ENCODE results near the gene NUP50.

Gene NUP50

DNA sequence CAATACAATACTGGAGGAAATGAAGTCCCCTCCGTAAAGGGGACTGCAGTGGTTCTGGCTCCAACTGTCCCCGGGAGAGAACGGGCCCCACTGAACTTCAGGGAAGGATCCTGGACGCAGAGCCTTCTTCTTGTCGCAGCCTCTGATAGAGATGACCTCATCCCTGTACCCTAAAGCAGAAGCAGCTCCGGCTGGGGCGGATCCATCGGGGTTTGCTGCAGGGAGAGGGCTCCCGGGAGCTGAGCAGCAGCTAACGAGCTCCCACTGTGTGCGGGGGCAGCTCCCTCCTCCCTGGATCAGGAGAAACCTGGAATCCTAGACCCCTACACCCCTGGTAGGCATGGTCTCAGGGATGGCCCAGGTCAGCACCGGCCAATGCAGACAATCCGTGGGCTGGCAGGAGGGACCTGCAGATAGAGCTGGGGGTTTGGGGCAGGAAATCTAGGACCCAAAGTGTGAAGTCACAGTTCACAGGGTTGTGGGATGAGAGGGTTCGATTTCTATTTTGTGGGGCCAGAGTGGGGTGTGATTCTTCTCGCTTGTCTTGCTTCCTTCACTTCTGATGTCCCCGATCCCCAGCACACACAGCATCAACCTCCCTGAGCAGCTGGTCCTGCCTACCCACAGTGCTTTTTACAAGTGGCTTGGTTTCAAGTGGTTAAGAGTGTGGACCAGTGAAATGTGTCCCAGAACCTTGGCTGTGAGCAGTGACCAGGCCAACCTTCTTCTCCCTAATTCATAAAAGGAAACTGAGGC lies 64.1 kb downstream of the NUP50 start:
- Histone ChIP-seq H3K36me3 (replicated peaks) (no peaks in the 10 kb centered on the region), H3K27me3 (ENCODE audit: low read depth) (no peaks in the 10 kb centered on the region), H3K4me3 (no peak overlapping the region), H3K4me1 (no peaks in the 10 kb centered on the region), H3K9me3 (no peaks in the 10 kb centered on the region)
- DNase-seq (ENCODE audit: low spot score in 2 of 2): no peak
- in situ Hi-C loops (cut with MboI; ENCODE audit: low sequenced_read_pairs): no loop called here

GRCh38 chr22:45228401-45228754 lies 64.7 kb downstream of the NUP50 start:
- Histone ChIP-seq H3K4me3 (no peak overlapping the region), H3K4me1 (no peaks in the 10 kb centered on the region), H3K9me3 (no peaks in the 10 kb centered on the region), H3K27me3 (ENCODE audit: low read depth) (no peaks in the 10 kb centered on the region), H3K36me3 (replicated peaks) (no peaks in the 10 kb centered on the region)
- DNase-seq (ENCODE audit: low spot score in 2 of 2): no peak
- in situ Hi-C loops (cut with MboI; ENCODE audit: low sequenced_read_pairs): no loop called here

GRCh38 chr22:45229181-45229580 lies 65.5 kb downstream of the NUP50 start:
- in situ Hi-C loops (cut with MboI; ENCODE audit: low sequenced_read_pairs): no loop called here
- no peak for DNase-seq (ENCODE audit: low spot score in 2 of 2)
- H3K4me1 ChIP-seq: no peaks in the 10 kb centered on the region
- H3K36me3 ChIP-seq (replicated peaks): no peaks in the 10 kb centered on the region
- H3K9me3 ChIP-seq: no peaks in the 10 kb centered on the region
- H3K4me3 ChIP-seq: no peak overlapping the region
- H3K27me3 ChIP-seq (ENCODE audit: low read depth): no peaks in the 10 kb centered on the region

GRCh38 chr22:45230026-45230721 lies 66.4 kb downstream of the NUP50 start:
- H3K4me3 ChIP-seq: no peak overlapping the region
- no peak for DNase-seq (ENCODE audit: low spot score in 2 of 2)
- H3K36me3 ChIP-seq (replicated peaks): no peaks in the 10 kb centered on the region
- in situ Hi-C loops (cut with MboI; ENCODE audit: low sequenced_read_pairs): no loop called here
- H3K4me1 ChIP-seq: no peaks in the 10 kb centered on the region
- H3K27me3 ChIP-seq (ENCODE audit: low read depth): no peaks in the 10 kb centered on the region
- H3K9me3 ChIP-seq: no peaks in the 10 kb centered on the region

DNA sequence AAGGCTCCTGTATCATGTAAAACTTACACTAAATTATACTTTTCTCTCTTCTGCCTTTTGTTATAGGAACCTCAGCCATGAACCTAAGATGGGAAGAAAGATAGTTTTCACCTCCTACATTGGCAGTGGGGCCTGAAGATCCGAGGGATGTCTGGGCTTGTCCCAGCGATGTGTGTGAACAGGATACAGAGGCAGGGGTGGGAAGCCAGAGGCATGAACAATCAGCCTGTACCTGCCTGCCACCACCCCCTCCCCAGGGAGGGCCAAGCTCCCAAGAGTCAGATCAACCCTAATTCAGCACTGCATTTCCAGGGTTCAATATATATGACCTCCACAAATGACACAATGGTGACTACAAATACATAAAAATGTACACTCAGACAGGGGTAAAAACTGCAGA lies 67.6 kb downstream of the NUP50 start:
- no peak overlapping the region for H3K4me3 ChIP-seq
- H3K4me1 ChIP-seq: no peaks in the 10 kb centered on the region
- in situ Hi-C loops (cut with MboI; ENCODE audit: low sequenced_read_pairs): no loop called here
- H3K36me3 ChIP-seq (replicated peaks): no peaks in the 10 kb centered on the region
- H3K9me3 ChIP-seq: no peaks in the 10 kb centered on the region
- no peaks in the 10 kb centered on the region for H3K27me3 ChIP-seq (ENCODE audit: low read depth)
- DNase-seq (ENCODE audit: low spot score in 2 of 2): no peak

- H3K27me3 ChIP-seq (ENCODE audit: low read depth): no peaks in the 10 kb centered on the region
- no peak overlapping the region for H3K4me3 ChIP-seq
These were observed 69.7 kb downstream of the NUP50 start for GRCh38 chr22:45233386-45233785.

DNA sequence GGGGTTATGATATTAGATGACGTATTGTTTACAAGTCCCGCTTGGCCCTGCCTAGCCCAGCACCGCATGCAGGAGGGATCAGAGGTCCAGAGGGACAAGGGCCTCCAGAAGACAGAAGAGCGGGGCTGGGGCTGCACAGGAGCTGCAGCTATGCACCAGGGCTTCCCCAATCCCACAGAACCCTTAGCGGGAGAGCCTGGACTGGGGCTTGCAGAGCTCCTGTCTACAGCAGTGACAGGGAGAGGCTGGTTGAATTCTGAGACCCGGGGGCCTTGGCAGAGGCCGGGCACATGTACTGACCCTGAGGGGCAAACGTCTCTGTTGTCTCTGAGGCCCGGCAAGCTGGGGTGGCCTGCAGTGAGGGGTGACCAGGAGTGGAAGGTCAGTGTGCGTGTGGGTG lies 70.1 kb downstream of the NUP50 start:
- DNase-seq (ENCODE audit: low spot score in 2 of 2): no peak
- H3K4me3 ChIP-seq: no peak overlapping the region
- peaks cover under 1% of the 10 kb centered on the region; the same call in 1 of the 2 replicates for H3K36me3 ChIP-seq (replicated peaks)
- H3K27me3 ChIP-seq (ENCODE audit: low read depth): no peaks in the 10 kb centered on the region
- H3K4me1 ChIP-seq: peaks cover under 1% of the 10 kb centered on the region; the same call in 1 of the 2 replicates
- in situ Hi-C loops (cut with MboI; ENCODE audit: low sequenced_read_pairs): no loop called here
- H3K9me3 ChIP-seq: no peaks in the 10 kb centered on the region

More at GRCh38 chr22:45233386-45233785, 69.7 kb downstream of the NUP50 start:
- H3K9me3 ChIP-seq: no peaks in the 10 kb centered on the region
- no peaks in the 10 kb centered on the region for H3K4me1 ChIP-seq
- in situ Hi-C loops (cut with MboI; ENCODE audit: low sequenced_read_pairs): no loop called here
- DNase-seq (ENCODE audit: low spot score in 2 of 2): no peak
- no peaks in the 10 kb centered on the region for H3K36me3 ChIP-seq (replicated peaks)

- no peak for DNase-seq (ENCODE audit: low spot score in 2 of 2)
- Histone ChIP-seq H3K36me3 (replicated peaks) (peaks cover 4% of the 10 kb centered on the region; the same call in 1 of the 2 replicates), H3K9me3 (no peaks in the 10 kb centered on the region), H3K4me1 (peaks cover 8% of the 10 kb centered on the region; the same call in 1 of the 2 replicates), H3K27me3 (ENCODE audit: low read depth) (no peaks in the 10 kb centered on the region), H3K4me3 (no peak overlapping the region)
- in situ Hi-C loops (cut with MboI; ENCODE audit: low sequenced_read_pairs): no loop called here
These were observed 71.5 kb downstream of the NUP50 start for GRCh38 chr22:45235101-45235777.

DNA sequence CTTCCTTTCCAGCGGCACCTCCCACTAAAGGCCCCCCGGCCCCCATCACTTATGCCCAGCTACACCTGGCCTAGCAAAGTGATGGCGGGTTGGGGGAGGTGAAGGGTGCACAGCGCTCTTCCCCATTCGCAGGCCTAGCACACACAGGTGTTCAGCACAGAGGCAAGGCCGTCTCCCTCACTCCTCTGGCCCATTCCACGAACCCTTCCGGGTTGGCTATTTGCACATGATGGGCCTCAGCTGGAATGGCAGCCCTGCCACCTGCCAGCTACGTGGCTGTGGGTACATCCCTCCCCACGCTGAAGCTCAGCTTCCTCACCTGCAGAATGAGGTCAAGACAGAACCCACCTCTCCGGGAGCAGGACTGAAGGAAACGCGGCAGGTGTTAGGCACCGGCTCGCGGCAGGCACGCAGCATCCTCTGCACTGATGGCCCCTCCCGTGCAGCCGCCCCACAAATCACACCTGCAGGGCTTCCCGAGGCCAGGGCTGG lies 72.2 kb downstream of the NUP50 start:
- in situ Hi-C loops (cut with MboI; ENCODE audit: low sequenced_read_pairs): no loop called here
- Histone ChIP-seq H3K4me1 (peaks cover 8% of the 10 kb centered on the region; the same call in 1 of the 2 replicates), H3K27me3 (ENCODE audit: low read depth) (no peaks in the 10 kb centered on the region), H3K4me3 (no peak overlapping the region), H3K36me3 (replicated peaks) (peaks cover 4% of the 10 kb centered on the region; the same call in 1 of the 2 replicates), H3K9me3 (no peaks in the 10 kb centered on the region)
- no peak for DNase-seq (ENCODE audit: low spot score in 2 of 2)

- peaks cover 11% of the 10 kb centered on the region; the same call in 1 of the 2 replicates for H3K4me1 ChIP-seq
- H3K36me3 ChIP-seq (replicated peaks): peaks cover 4% of the 10 kb centered on the region; the same call in 1 of the 2 replicates
- H3K4me3 ChIP-seq: no peak overlapping the region
- DNase-seq (ENCODE audit: low spot score in 2 of 2): no peak
- in situ Hi-C loops (cut with MboI; ENCODE audit: low sequenced_read_pairs): no loop called here
- H3K9me3 ChIP-seq: no peaks in the 10 kb centered on the region
- H3K27me3 ChIP-seq (ENCODE audit: low read depth): no peaks in the 10 kb centered on the region
These were observed 73.6 kb downstream of the NUP50 start for GRCh38 chr22:45237065-45237990.
